Esophagus (tissue), 2 donors: ENCODE measurements around the gene ECPAS. TPM values are rescaled to one million over a fixed set of nuclear protein-coding genes. Genes with fewer than 3 reads are reported as not detected.

ENCODE experiments used
- H3K27ac ChIP-seq, 2 donors: one replicate each; pipeline ENCODE4 v1.5.1; 2013; ENCODE audit warnings: low read depth in 2 of 2, mild to moderate bottlenecking in 2 of 2, inconsistent platforms in 1 of 2, low read length in 1 of 2, moderate library complexity in 1 of 2
- H3K27me3 ChIP-seq, 2 donors: one replicate each; pipeline ENCODE4 v1.6.1; 2013; ENCODE audit warnings: low read length in 2 of 2, control low read depth in 1 of 2, mild to moderate bottlenecking in 1 of 2; ENCODE audit not compliant: insufficient read depth in 2 of 2, control insufficient read depth in 1 of 2
- H3K36me3 ChIP-seq, 2 donors: one replicate each; pipeline ENCODE4 v1.6.1; 2013; ENCODE audit warnings: low read length in 1 of 2; ENCODE audit not compliant: control insufficient read depth in 2 of 2, insufficient read depth in 2 of 2
- H3K4me1 ChIP-seq, 2 donors: one replicate each; pipeline ENCODE4 v1.6.1; 2013; ENCODE audit warnings: low read length in 1 of 2; ENCODE audit not compliant: control insufficient read depth in 2 of 2, insufficient read depth in 2 of 2
- H3K4me3 ChIP-seq, 2 donors: one replicate each; pipeline ENCODE4 v1.5.1; 2013; ENCODE audit warnings: low read length in 2 of 2, mild to moderate bottlenecking in 2 of 2, low read depth in 1 of 2, moderate library complexity in 1 of 2
- H3K9me3 ChIP-seq, 2 donors: one replicate each; pipeline ENCODE4 v1.6.1; 2013; ENCODE audit warnings: mild to moderate bottlenecking in 2 of 2, low read depth in 1 of 2, low read length in 1 of 2, moderate library complexity in 1 of 2; ENCODE audit not compliant: control insufficient read depth in 2 of 2, insufficient read depth in 1 of 2
- WGBS, 2 donors: extraction: QIAGEN DNeasy Blood & Tissue Kit; methylation state at CpG; one replicate each; pipeline ENCODE4 v1.1.7; 2013; 5-methylcytosine and 5-hydroxymethylcytosine counted together
- polyA plus RNA-seq, 2 donors: library from polyadenylated mRNA; stranded (reverse); fragments of 200-250 nt; gene quantifications; one replicate each; pipeline ENCODE4 v1.2.3, GENCODE V29; 2013
- donor health status: healthy with polysubstance abuse.
- donor health status: Bipolar disorder and iron deficiency.

The ECPAS gene
- polyA plus RNA-seq, 2 donors, result 12.7 to 15.7 TPM

- peaks cover 2 to 16% of the 10 kb centered on the region in 2 donors for H3K36me3 ChIP-seq
- H3K4me3 ChIP-seq, result no peak overlapping the region
- no peak overlapping the region for H3K27ac ChIP-seq
- no peaks in the 10 kb centered on the region for H3K4me1 ChIP-seq
- H3K27me3 ChIP-seq, result no peaks in the 10 kb centered on the region
- no peaks in the 10 kb centered on the region for H3K9me3 ChIP-seq
- 74 to 84% methylated on average over 3 of the region's 3 CpGs for WGBS, 2 donors
Observed at GRCh38 chr9:111375817-111376564, 108.2 kb downstream of the ECPAS start.

- no peak overlapping the region for H3K4me3 ChIP-seq
- H3K36me3 ChIP-seq, result peaks cover 7 to 15% of the 10 kb centered on the region in 2 donors
- no peak overlapping the region for H3K27ac ChIP-seq
- H3K9me3 ChIP-seq, result no peaks in the 10 kb centered on the region
- no peaks in the 10 kb centered on the region for H3K4me1 ChIP-seq
- WGBS, 2 donors, result 60 to 72% methylated on average over 2 of the region's 2 CpGs
- H3K27me3 ChIP-seq, result no peaks in the 10 kb centered on the region
Observed at GRCh38 chr9:111375062-111375461, 109.1 kb downstream of the ECPAS start.

GRCh38 chr9:111372297-111372696 is 111.9 kb downstream of the ECPAS start:
- 97% methylated on average over 6 of the region's 6 CpGs for WGBS, 2 donors

GRCh38 chr9:111366978-111367377 is 117.2 kb downstream of the ECPAS start:
- 67 to 87% methylated on average over 1 of the region's 1 CpG for WGBS, 2 donors
- H3K27ac ChIP-seq, result no peak overlapping the region
- no peaks in the 10 kb centered on the region for H3K27me3 ChIP-seq
- H3K9me3 ChIP-seq, result no peaks in the 10 kb centered on the region
- H3K4me3 ChIP-seq, result no peak overlapping the region
- H3K36me3 ChIP-seq, result peaks cover 9 to 25% of the 10 kb centered on the region in 2 donors
- H3K4me1 ChIP-seq, result no peaks in the 10 kb centered on the region

More at GRCh38 chr9:111372297-111372696, 111.9 kb downstream of the ECPAS start:
- Histone ChIP-seq H3K4me3 (no peak overlapping the region), H3K36me3 (peaks cover 12 to 20% of the 10 kb centered on the region in 2 donors), H3K9me3 (no peaks in the 10 kb centered on the region), H3K27ac (no peak overlapping the region), H3K4me1 (no peaks in the 10 kb centered on the region), H3K27me3 (no peaks in the 10 kb centered on the region)

- no peaks in the 10 kb centered on the region for H3K9me3 ChIP-seq
- 87 to 89% methylated on average over 5 of the region's 5 CpGs for WGBS, 2 donors
- no peak overlapping the region for H3K4me3 ChIP-seq
- H3K4me1 ChIP-seq, result no peaks in the 10 kb centered on the region
- no peaks in the 10 kb centered on the region for H3K27me3 ChIP-seq
- H3K27ac ChIP-seq, result no peak overlapping the region
- peaks cover 0 to 12% of the 10 kb centered on the region in 2 donors for H3K36me3 ChIP-seq
Observed at GRCh38 chr9:111362526-111362925, 121.7 kb downstream of the ECPAS start.

- Histone ChIP-seq H3K36me3 (peaks cover 0 to 10% of the 10 kb centered on the region in 2 donors), H3K9me3 (no peaks in the 10 kb centered on the region), H3K4me3 (no peak overlapping the region), H3K4me1 (no peaks in the 10 kb centered on the region), H3K27me3 (no peaks in the 10 kb centered on the region), H3K27ac (no peak overlapping the region)
- 78 to 93% methylated on average over 2 of the region's 2 CpGs for WGBS, 2 donors
Observed at GRCh38 chr9:111360881-111361280, 123.3 kb downstream of the ECPAS start.

GRCh38 chr9:111356481-111357244 is 127.5 kb downstream of the ECPAS start:
- Histone ChIP-seq H3K9me3 (no peaks in the 10 kb centered on the region), H3K4me1 (no peaks in the 10 kb centered on the region), H3K27ac (peak overlapping the region; percentile 29 to 66), H3K4me3 (peak overlapping the region in 1 of 2 donors; percentile 32), H3K27me3 (no peaks in the 10 kb centered on the region), H3K36me3 (peaks cover 0 to 2% of the 10 kb centered on the region in 2 donors)
- WGBS, 2 donors, result 34 to 36% methylated on average over 11 of the region's 11 CpGs

- Histone ChIP-seq H3K4me3 (no peak overlapping the region), H3K36me3 (no peaks in the 10 kb centered on the region), H3K27me3 (no peaks in the 10 kb centered on the region), H3K27ac (no peak overlapping the region), H3K9me3 (no peaks in the 10 kb centered on the region), H3K4me1 (no peaks in the 10 kb centered on the region)
- WGBS, 2 donors, result 18 to 47% methylated on average over 2 of the region's 2 CpGs
Observed at GRCh38 chr9:111352545-111352944, 131.6 kb downstream of the ECPAS start.

- no peaks in the 10 kb centered on the region for H3K4me1 ChIP-seq
- no peaks in the 10 kb centered on the region for H3K27me3 ChIP-seq
- H3K36me3 ChIP-seq, result no peaks in the 10 kb centered on the region
- no peak overlapping the region for H3K27ac ChIP-seq
- no peaks in the 10 kb centered on the region for H3K9me3 ChIP-seq
- H3K4me3 ChIP-seq, result no peak overlapping the region
Observed at GRCh38 chr9:111350556-111350955, 133.6 kb downstream of the ECPAS start.
